ENCODE data around the gene TDRD9.
"Not testable (repeated sequence)": the region's sequence is repeated elsewhere in the genome, so short reads cannot be mapped to it uniquely, and the experiment has no call there.

The TDRD9 gene

DNA sequence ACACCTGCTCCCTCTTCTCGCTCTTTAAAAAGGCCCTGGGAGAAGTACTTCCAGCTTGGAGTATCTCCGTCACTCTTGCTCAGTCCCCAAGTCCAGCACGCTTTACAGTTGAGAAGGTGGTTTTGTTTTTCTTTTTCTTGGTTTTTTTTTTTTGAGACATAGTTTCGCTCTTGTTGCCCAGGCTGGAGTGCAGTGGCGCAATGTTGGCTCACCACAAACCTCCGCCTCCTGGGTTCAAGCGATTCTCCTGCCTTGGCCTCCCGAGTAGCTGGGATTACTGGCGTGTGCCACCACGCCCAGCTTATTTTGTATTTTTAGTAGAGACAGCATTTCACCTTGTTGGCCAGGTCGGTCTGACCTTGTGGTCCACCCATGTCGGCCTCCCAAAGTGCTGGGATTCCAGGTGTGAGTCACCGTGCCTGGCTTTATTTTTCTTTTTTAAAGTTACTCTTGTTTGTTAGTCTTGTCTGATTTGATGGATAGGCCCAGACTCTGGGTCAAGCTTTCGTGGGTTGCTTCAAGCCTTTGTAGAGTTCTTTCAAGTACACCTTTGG lies 1.9 kb downstream of the TDRD9 start:
- no peak for ATAC-seq

DNA sequence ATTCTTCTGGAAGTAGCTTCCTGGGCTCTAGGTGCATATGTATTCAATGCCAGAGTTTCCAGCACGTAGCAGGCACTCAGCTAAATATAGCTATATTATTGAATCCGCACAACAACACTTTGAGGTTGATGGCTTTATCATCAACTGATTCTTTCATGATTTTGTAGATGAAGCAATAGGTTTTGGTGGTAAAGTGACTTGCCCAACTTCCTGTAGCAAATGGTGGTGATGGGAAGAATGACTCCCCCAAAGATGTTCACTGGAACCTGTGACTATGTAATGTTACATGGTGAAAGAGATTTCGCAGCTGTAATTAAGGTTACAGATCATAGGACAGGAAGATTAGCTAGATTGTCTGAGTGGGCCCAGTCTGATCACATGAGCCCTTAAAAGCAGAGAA lies 3.2 kb downstream of the TDRD9 start:
- peak; percentile 27 to 32 for ATAC-seq

DNA sequence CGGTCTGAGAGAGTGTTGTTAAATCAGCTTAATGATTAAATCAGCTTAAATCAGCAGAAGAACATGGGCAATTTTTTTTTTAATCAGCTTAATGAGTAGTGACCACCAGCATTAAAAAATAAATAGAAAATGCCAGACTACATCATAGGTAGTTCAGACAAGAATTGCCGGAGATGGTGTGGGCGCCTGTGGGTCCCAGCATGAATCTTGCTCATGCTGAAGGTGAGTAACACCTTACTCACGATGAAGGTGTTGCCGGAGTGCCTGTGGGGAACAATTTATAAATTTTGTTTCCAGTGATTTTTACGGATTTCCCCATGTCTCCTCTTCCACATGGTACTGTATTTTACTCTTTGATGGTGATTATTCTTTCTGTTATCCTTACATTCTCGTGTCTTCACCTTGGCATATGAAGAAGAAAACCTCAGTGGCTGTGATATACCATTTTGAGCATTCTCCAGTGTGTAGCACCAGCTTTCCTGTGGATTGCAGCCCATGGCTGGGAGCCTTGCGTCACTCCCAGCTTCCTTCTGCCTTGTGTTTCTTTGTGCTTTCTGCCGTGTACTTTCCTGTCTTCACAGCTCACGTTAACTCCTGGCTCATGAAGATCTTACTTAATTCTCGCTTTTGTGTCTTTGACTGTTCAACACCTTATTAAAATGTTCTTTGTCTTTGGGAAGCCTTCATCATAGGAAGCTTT lies 4.7 kb downstream of the TDRD9 start:
- no peak for ATAC-seq

DNA sequence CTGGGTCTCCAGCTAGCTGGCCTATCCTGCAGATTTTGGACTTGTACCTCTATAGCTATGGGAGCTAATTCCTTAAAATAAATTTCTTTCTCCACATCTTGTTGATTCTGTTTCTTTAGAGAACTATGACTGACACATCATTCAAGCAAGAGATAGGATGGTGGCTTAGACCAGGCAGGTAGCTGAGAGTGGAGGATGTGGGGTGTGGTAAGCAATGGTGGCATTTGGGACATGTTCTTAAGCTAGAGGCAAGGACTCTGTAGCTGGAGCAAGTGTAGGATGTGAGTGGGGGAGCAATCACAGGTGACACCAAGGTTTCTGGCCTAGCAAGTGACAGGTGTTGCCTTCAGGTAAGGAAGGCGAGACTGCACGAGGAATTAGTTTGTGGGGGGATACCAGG lies 6.8 kb downstream of the TDRD9 start:
- no peak for ATAC-seq

DNA sequence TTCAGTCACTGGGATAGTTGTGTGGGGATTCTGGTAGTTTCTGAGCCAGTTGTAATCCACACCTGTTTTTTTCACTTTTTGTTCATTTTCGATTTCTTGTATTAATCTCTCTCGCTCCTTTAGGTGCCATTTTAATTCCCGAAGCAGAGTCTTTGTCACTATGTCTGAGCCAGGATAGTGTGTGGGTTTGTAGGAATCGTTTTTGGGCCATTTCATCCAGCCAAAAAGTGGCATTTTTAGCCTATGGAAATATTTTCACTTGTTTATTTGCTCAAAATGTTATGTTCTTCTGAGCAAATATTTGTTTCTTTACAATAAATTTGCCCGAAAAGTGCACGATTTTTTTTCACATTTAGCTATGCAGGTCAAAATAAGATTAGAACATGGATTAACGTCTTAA lies 13.2 kb downstream of the TDRD9 start:
- ATAC-seq: no peak

DNA sequence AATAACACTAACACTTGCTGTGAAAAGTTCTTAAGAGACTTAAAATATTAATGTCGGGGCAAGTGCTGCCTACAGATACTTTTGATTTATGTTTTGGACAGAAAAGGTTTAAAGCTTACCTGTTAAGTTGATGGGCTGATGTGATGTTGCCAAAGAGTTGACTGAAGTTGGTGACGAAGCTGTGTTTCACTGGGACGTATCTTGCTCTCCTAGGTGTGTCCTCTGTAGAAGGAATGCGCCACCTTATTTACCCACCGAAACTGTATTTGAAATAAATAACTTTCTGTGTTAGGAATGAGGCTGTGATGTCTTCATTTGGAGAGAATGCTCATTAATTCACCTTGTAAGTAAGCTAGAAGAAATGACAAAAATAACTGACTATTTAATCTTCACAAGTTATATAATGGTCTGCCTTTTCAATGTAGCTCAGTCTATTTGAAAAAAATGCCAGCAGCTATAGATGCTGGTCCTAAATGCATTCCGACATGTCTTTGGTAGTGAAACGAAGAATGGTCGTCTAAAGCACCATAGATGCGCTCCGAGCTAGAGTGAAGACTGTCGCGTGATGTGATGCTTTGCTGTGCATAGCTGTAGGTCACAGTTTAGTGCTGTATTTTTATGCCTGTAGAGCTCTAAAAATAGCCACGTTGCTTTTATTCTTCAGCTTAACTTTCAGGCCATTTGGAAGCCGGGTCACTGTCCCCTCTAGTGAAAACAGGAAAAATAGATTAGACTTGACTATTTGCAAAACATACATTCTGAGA lies 13.9 kb downstream of the TDRD9 start, which contains the start of gene RD3L:
TSS of gene RD3L (minus strand) at position 557 of the 764 bp plus-strand sequence. CDS start 834 bp downstream, outside the sequence.
- no peak for ATAC-seq

DNA sequence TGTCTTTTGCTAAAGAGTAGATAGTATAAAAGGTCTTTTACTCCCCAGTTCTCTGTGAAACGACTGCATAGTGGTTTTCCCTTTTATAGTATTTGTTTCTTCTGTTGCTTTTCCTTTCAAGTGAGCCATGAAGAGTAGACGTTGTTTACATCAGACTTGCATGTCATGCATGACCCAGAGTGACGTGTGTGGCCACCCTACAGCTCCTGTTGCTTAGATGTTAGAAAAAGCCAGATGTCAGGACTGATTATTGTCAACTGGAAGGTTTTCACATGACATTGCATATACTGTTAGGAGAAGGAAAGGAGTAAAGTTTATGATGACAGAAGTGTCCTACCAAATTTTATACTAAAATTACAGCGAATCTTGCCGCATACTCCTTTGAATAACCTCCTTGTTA lies 15.4 kb downstream of the TDRD9 start:
- ATAC-seq: no peak

DNA sequence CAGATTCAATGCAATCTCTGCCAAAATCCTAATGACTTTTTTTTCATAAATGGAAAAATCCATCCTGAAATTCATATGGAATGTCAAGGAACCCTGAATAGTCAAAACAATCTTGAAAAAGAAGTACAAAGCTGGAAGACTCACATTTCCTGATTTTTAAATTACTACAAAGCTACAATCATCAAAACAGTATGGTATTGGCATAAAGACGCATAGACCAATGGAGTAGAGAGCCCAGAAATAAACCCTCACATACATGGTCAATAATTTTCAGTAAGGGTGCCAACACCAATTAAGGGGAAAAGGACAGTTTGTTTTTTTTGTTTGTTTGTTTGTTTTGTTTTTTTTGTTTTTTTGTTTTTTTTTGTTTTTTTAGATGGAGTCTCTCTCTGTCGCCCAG lies 18.7 kb downstream of the TDRD9 start:
- ATAC-seq: no peak

DNA sequence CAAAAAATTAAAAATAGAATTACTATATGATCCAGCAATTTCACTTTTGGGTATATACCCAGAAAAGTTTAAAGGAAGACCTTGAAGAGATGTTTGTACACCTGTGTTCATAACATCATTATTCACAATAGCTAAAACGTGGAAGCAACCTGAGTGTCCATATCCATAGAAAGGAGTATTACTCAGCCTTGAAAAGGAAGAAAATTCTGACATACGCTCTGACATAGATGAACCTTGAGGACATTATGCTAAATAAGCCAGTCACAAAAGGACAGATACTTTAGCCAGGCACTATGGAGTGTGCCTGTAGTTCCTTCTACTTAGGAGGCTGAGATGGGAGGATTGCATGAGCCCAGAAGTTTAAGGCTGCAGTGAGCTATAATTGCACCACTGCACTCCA lies 20.2 kb downstream of the TDRD9 start:
- no peak for ATAC-seq

DNA sequence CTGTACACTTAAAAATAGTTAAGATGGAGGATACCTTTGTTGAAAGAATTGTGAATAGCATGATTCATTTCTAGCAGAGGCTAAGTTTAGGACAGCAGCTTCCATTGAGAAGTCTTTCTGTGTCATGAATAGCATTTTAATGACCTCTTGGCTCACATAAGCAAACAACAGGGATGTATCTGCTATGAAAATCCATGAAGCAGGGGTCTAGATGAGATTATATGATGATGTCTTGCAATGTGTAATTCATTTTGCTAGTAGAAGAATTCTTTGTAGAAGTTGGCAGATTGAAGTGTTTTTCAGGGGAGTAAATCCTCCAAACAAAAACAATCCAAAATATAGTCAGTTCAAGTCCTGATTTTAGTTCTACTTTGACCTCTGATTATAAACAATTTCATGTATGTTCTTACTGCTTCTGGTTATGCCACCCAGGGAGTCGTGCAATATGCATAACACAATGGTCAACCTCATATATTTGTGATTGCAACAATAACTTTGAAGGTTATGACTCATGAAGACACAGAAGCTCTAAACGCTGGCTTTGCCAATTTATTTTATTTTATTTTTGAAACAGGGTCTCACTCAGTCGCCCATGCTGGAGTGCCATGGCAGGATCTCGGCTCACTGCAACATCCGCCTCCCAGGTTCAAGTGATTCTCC lies 21.0 kb downstream of the TDRD9 start:
- no peak for ATAC-seq

DNA sequence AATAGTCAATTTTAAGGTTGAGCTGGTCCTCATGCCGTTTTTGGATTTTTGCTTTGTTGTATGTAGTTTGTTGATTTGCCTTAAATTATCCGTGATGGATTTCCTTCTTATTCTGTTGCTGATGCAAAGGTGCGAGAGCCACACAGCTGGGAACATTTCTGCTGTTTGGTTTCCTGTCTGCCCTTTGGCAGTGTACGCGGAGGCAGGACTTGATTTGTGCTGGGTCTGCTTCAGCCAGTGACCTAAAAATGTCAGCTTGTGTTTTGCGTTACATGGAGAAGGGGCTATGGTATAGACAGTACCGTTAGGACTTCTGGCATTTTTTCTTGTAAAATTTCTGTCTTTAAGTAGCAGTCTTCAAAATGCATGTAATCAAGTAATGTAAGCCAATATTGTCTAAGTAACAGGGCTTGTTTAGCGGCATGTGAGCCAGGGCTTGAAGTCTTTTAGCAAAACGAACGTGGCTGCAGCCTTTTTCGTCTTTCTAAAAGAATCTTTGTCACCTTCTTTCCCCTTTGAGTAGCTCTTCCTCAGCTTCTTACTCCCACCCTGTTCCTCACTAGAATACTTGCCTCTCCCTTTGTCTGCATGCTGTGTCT lies 32.3 kb downstream of the TDRD9 start:
- no peak for ATAC-seq

DNA sequence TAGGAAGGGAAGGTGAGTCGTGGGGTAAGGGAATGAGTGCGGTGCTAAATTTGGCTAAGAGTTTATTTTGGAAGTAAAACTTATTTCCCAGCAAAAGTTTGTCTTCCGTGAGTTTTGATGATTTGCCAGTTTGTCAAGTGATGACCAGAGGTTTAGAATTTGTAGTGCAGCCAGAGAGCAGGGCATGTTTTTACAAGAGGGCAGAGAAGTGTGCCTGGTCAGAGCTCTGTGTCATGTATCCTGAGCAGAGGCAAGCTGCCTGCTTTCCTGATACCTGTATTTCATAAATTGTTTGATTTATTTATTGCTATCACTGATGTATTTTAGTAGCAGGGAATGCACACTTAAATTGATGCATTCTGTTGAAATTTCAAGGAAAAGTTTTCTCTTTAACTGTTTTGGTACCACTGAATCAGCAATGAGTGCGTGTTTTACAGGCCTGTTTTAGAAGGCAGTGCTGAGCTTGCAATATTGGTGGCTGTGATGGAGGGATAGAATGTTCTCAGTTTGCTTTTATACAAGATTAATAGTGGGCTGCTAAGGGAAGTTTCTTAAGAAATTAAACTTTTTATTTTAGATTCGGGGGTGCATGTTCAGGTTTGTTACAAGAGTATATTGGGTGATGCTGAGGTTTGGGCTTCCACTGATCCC lies 33.8 kb downstream of the TDRD9 start:
- ATAC-seq: no peak

DNA sequence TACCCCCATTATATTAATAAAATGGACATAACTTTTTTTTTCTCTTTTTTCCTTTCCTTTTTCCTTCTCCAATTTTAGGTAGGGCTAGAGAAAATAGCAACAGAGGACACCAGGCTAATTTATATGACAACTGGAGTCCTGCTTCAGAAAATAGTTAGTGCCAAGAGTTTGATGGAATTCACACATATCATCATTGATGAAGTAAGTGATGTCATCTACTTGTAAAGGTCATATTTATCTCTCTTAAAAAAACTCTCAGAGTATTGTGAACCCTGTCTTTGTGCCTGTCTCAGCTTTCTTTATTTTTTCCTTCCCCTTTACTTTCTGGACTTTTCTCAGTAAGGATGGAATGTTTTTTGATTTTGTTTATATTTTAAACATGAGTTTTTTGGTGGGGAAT lies 38.4 kb downstream of the TDRD9 start:
- ATAC-seq: no peak

DNA sequence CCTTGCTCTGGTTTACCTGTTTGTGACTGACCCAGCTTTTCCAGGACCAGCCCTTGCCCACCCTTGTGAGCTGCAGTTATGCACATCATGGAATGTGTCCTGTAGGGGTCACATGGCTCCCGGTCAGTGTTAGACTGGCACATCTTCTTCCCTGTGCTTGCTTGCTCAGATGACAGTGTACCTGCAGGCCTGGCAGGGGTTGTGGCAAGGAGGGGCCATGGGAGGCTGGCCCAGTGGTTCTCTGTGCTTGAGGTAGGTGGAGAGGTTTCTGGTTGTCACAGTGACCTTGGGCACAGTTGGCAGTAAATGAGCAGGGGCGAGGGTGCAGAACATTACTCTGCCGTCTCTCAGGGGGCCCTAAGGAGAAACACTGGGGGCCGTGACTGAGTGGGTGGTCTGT lies 41.7 kb downstream of the TDRD9 start:
- no peak for ATAC-seq

DNA sequence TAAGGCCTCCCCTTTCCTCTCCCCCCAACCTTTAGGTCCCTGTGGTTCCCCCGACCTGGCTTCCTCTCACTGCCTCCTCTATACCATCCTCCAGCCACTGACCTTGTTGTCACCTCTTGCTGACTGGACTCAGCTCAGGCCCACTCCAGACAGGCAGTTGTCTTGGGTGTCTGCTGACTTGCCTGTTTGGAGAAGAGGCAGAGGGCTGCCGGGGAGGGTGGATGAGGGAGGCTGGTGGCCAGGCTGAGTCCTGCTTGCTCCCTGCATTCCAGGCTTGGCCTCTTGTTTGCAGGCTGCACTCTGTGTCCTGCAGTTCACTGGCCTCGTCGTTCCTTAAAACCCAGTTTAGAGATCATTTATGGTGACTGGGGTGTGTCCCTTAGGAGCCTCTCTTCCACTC lies 45.1 kb downstream of the TDRD9 start:
- ATAC-seq: no peak

DNA sequence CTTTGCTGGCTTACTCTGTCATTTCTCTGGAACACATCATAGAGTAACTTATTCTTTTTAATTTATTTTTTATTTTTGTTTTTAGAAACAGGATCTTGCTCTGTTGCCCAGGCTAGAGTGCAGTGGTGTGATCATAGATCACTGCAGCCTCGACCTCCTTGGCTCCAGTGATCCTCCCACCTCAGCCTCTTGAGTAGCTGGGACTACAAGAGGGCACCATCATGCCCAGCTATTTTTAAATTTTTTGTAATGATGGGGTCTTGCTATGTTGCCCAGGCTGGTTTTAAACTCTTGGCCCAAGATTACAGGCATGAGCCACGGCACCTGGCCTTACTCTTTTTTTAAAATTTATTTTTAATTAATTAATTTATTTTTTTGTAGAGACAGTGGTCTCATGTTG lies 46.3 kb downstream of the TDRD9 start:
- no peak for ATAC-seq

DNA sequence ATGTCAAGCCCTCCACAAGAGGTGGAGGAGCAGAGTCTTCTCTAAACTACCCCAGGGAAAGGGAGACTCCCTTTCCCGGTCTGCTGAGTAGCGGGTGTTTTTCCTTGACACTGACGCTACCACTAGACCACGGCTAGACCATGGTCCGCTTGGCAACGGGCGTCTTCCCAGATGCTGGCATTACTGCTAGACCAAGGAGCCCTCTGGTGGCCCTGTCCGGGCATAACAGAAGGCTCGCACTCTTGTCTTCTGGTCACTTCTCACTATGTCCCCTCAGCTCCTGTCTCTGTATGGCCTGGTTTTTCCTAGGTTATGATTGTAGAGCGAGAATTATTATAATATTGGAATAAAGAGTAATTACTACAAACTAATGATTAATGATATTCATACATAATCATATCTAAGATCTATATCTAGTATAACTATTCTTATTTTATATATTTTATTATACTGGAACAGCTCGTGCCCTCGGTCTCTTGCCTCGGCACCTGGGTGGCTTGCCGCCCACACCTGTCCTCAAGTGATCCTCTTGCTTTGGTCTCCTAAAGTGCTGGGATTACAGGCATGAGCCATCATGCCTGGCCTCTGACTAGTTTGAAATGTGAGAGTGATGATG lies 52.5 kb downstream of the TDRD9 start:
- not testable (repeated sequence) for ATAC-seq

DNA sequence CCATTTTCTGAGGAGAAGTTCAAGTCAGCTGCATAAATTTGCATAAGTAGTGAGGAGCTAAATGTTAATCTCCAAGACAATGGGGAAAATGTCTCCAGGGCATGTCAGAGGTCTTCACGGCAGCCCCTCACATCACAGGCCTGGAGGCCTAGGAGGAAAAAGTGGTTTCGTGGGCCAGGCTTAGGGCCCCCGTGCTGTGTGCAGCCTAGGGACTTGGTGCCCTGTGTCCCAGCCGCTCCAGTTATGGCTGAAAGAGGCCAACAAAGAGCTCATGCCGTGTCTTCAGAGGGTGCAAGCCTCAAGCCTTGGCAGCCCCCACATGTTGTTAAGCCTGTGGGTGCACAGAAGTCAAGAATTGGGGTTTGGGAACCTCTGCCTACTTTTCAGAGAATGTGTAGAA lies 55.9 kb downstream of the TDRD9 start:
- ATAC-seq: no peak

DNA sequence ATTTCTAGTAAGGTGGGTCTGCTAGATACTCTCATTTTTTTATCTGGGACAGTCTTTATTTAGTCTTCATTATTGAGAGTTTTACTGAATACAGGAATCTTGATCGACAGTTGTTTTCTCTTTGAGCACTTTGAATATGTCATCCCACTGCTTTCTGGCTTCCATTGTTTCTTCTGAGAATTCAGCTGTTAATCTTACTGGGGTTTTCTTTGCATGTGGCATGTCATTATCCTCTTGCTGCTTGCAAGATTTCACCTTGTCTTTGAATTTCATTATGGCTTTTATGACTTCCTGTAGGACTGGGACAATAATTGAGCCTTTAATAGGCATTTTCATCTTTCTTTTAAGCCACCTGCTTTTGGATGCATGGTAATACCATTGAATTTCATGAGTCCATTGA lies 60.8 kb downstream of the TDRD9 start:
- no peak for ATAC-seq

DNA sequence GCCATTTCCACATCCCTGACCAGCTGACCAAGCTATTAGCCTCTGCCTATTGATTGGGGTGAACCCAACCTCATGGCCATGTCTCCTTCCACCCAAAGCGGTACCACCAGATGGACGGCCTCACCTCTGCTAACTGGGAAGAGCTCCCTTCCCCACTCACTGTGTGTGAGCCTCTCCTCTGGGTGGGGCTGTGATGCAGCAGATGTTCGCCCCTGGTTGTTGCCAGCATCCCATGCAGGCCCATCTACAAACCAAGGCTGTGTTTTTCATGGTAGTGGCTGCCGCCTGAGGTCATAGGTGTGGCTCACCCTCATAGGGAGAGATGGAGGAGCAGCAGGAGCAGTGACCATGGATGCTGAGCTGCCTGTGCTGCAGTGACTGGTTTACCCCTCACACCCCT lies 61.7 kb downstream of the TDRD9 start:
- ATAC-seq: no peak

DNA sequence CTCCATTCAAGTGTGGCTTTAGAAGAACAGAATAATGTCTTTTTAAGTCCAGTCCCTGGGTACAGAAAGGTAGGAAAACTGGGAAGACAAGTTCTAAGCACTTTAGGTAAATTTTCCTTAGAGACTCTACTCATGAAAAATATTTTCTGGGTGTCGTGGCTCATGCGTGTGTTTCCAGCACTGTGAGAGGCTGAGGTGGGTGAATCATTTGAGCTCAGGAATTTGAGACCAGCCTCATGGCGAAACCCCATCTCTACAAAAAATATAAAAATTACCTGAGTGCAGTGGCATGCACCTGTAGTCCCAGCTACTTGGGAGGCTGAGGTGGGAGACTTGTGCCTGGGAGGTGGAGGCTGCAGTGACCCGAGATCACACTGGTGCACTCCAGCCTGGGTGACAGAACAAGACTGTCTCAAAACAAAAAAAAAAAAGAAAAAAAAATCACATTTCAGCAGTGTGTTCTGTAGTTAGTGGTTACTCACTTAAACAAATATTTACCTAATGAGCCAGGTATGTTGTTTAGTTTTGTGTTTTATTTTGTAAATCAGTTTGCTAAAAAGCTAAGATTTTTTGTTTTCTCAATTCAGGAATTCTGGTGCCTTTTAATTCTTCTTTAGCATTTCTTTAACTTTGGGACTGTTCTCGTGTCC lies 66.4 kb downstream of the TDRD9 start:
- ATAC-seq: no peak

DNA sequence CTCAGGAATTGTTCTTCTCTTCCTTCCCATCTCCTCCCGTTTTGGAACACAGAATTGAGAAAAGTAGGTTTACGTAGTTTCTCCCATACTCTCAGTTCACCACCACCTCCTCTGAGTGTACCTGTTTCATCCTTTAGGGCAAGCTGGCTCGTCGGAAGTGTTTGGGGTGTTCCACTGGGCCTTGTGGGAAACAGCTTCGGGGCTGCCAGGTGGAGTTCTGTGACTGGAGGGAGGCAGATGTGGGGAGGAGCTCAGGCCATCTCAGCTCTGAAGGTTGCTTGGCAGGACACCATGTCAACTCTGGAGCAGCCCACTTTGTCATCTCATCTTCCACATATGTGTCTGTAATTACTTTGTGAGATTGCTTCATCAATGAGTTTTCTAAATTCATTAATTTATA lies 67.6 kb downstream of the TDRD9 start:
- no peak for ATAC-seq

Measured in activated CD4-positive, CD25-positive, alpha-beta regulatory T cell treated with anti-CD3 and anti-CD28 coated beads, Interleukin-2, amount 50 U/mL, for 24 hours (primary cell).